Endodermal cell (in vitro differentiated cells): Measurements from ENCODE around the gene MTHFD1L. TPM values are rescaled to one million over a fixed set of nuclear protein-coding genes. Genes with fewer than 3 reads are reported as not detected.

Experiments
- DNase-seq: peaks from one replicate; pipeline ENCODE4 v3.0.0-alpha.2; 2017
- H3K27ac ChIP-seq: 2 replicates; pipeline ENCODE4 v1.5.1; 2013; ENCODE audit warnings: mild to moderate bottlenecking, low read depth, low read length, moderate library complexity
- H3K27me3 ChIP-seq: 2 replicates; pipeline ENCODE4 v1.6.1; 2013; ENCODE audit warnings: mild to moderate bottlenecking, low read length, moderate library complexity; ENCODE audit not compliant: insufficient read depth, control insufficient read depth, poor library complexity, severe bottlenecking
- H3K36me3 ChIP-seq: 2 replicates; pipeline ENCODE4 v1.7.0; 2013; ENCODE audit warnings: mild to moderate bottlenecking, low read length, moderate library complexity; ENCODE audit not compliant: control insufficient read depth, insufficient read depth
- H3K4me1 ChIP-seq: one replicate; pipeline ENCODE4 v1.7.0; 2013; ENCODE audit warnings: low read length; ENCODE audit not compliant: control insufficient read depth, insufficient read depth
- H3K4me3 ChIP-seq: 2 replicates; pipeline ENCODE4 v1.5.1; 2013; ENCODE audit warnings: mild to moderate bottlenecking, low read length, moderate library complexity
- H3K9ac ChIP-seq: 2 replicates; pipeline ENCODE4 v1.6.1; 2013; ENCODE audit warnings: mild to moderate bottlenecking, low read length, moderate library complexity; ENCODE audit not compliant: poor library complexity, severe bottlenecking; ENCODE audit errors: extremely low read depth
- H3K9me3 ChIP-seq: 2 replicates; pipeline ENCODE4 v1.6.1; 2013; ENCODE audit warnings: mild to moderate bottlenecking, low read length, moderate library complexity; ENCODE audit not compliant: control insufficient read depth
- H3K27ac Mint-ChIP-seq: 2 replicates; pipeline ENCODE4 v1.8.0; 2020; ENCODE audit warnings: mixed read lengths
- H3K27me3 Mint-ChIP-seq: 2 replicates; pipeline ENCODE4 v1.8.0; 2021; ENCODE audit warnings: mild to moderate bottlenecking, mixed read lengths; ENCODE audit not compliant: insufficient read depth
- H3K36me3 Mint-ChIP-seq: 2 replicates; pipeline ENCODE4 v1.8.0; 2020; ENCODE audit warnings: low read depth, mixed read lengths
- H3K4me1 Mint-ChIP-seq: 2 replicates; pipeline ENCODE4 v1.8.0; 2020; ENCODE audit warnings: mixed read lengths
- H3K4me3 Mint-ChIP-seq: 2 replicates; pipeline ENCODE4 v1.8.0; 2020; ENCODE audit warnings: mild to moderate bottlenecking, moderate library complexity, mixed read lengths
- H3K9me3 Mint-ChIP-seq: 2 replicates; pipeline ENCODE4 v1.8.0; 2020; ENCODE audit warnings: mild to moderate bottlenecking, mixed read lengths
- whole genome bisulfite sequencing, 2 experiments: methylation state at CpG; one replicate each; pipeline versions ENCODE4 v1.1.5 to v1.1.7; 2013; ENCODE audit warnings: missing lambda C conversion rate in 2 of 2, mixed read lengths in 1 of 2; ENCODE audit not compliant: insufficient coverage in 1 of 2, insufficient read length in 1 of 2; 5-methylcytosine and 5-hydroxymethylcytosine counted together
- total RNA-seq, 2 donors: library from RNA; stranded (reverse); fragmentation: NEBNext Ultra II Directional in 1 of 2; extraction: Animal tissue kit (Norgen Biotek cat#: 25700) in 1 of 2; gene quantifications; 2 replicates in 1 of 2; 3 replicates in 1 of 2; pipeline ENCODE4 v1.2.1, GENCODE V29; 2021
- TF ChIP-seq, protein P1 (sequence below): fragments of 200-600 bp; sonication (generic); conservative IDR thresholded peaks from 2 replicates; pipeline ENCODE4 v1.5.0; 2021; ENCODE audit warnings: antibody characterized with exemption, mild to moderate bottlenecking

Gene MTHFD1L
- total RNA-seq, 2 donors from 2014 or later: 70.2 to 72.6 TPM

- Mint-ChIP-seq H3K4me1 (no peaks in the 10 kb centered on the region), H3K27ac (no peak overlapping the region), H3K9me3 (no peaks in the 10 kb centered on the region), H3K27me3 (no peaks in the 10 kb centered on the region), H3K36me3 (peaks cover 57% of the 10 kb centered on the region), H3K4me3 (no peak overlapping the region)
- Histone ChIP-seq H3K36me3 (peaks cover 76% of the 10 kb centered on the region), H3K9ac (no peak overlapping the region), H3K4me1 (no peaks in the 10 kb centered on the region), H3K27me3 (no peaks in the 10 kb centered on the region), H3K27ac (no peak overlapping the region), H3K9me3 (no peaks in the 10 kb centered on the region), H3K4me3 (no peak overlapping the region)
- DNase-seq: no peak
- TF ChIP-seq, protein P1, sequence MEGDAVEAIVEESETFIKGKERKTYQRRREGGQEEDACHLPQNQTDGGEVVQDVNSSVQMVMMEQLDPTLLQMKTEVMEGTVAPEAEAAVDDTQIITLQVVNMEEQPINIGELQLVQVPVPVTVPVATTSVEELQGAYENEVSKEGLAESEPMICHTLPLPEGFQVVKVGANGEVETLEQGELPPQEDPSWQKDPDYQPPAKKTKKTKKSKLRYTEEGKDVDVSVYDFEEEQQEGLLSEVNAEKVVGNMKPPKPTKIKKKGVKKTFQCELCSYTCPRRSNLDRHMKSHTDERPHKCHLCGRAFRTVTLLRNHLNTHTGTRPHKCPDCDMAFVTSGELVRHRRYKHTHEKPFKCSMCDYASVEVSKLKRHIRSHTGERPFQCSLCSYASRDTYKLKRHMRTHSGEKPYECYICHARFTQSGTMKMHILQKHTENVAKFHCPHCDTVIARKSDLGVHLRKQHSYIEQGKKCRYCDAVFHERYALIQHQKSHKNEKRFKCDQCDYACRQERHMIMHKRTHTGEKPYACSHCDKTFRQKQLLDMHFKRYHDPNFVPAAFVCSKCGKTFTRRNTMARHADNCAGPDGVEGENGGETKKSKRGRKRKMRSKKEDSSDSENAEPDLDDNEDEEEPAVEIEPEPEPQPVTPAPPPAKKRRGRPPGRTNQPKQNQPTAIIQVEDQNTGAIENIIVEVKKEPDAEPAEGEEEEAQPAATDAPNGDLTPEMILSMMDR: no peak
- 91 to 100% methylated on average over 4 of the region's 4 CpGs for WGBS, 2 experiments
These were observed 68.9 kb downstream of the MTHFD1L start for GRCh38 chr6:150934380-150934779.

DNA sequence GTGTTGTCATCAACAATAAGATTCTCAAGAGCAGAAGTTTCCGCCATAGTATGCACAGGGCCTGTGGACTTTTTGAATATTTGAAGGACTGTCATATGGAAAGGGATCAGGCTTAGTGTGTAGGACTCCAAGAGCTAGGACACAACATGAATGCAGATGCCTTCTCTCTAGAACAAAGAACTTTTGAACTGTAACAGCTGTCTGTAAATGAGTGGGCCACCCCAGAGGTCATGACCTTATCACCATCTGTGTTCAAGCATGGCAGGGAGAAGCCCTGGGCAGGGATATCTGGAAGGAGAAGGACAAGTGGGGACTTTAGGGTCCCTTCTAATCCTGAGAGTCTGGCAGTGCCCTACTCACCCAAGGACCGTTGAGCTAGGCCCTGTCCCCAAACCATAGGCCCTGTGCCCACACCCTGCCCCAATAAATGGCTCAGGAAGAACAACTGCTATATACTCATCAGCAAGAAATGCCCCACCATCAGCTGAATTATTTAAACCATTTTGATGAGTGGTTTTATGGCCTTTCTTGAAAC, 70.6 kb downstream of the MTHFD1L start:
- Mint-ChIP-seq H3K27me3 (no peaks in the 10 kb centered on the region), H3K9me3 (no peaks in the 10 kb centered on the region), H3K4me1 (no peaks in the 10 kb centered on the region), H3K36me3 (peaks cover 63% of the 10 kb centered on the region), H3K4me3 (no peak overlapping the region), H3K27ac (no peak overlapping the region)
- Histone ChIP-seq H3K27me3 (no peaks in the 10 kb centered on the region), H3K9me3 (no peaks in the 10 kb centered on the region), H3K4me1 (no peaks in the 10 kb centered on the region), H3K36me3 (peaks cover 74% of the 10 kb centered on the region), H3K4me3 (no peak overlapping the region), H3K27ac (no peak overlapping the region), H3K9ac (no peak overlapping the region)
- TF ChIP-seq, protein P1: no peak
- 90 to 100% methylated on average over 2 of the region's 2 CpGs for WGBS, 2 experiments
- no peak for DNase-seq

GRCh38 chr6:150937132-150937906, 71.8 kb downstream of the MTHFD1L start:
- H3K9ac ChIP-seq: no peak overlapping the region
- WGBS, 2 experiments: 96 to 99% methylated on average over 19 to 26 of the region's 26 CpGs
- no peak overlapping the region for H3K4me3 Mint-ChIP-seq
- no peaks in the 10 kb centered on the region for H3K27me3 ChIP-seq
- no peak overlapping the region for H3K27ac ChIP-seq
- no peak overlapping the region for H3K4me3 ChIP-seq
- H3K9me3 Mint-ChIP-seq: no peaks in the 10 kb centered on the region
- H3K9me3 ChIP-seq: no peaks in the 10 kb centered on the region
- TF ChIP-seq, protein P1: no peak
- no peaks in the 10 kb centered on the region for H3K27me3 Mint-ChIP-seq
- H3K36me3 Mint-ChIP-seq: peaks cover 70% of the 10 kb centered on the region
- no peak overlapping the region for H3K27ac Mint-ChIP-seq
- no peaks in the 10 kb centered on the region for H3K4me1 Mint-ChIP-seq
- peaks cover 72% of the 10 kb centered on the region for H3K36me3 ChIP-seq
- no peaks in the 10 kb centered on the region for H3K4me1 ChIP-seq
- DNase-seq: no peak
